PC-3 (cell line): Measurements from ENCODE around the gene TTC33. TPM values are rescaled to one million over a fixed set of nuclear protein-coding genes. Genes with fewer than 3 reads are reported as not detected.

Source experiments
- ATAC-seq: fragments of 200-7000 bp; cut with Tn5 transposase; 2 replicates; pipeline ENCODE4 v1.9.1; 2020; ENCODE audit warnings: mild to moderate bottlenecking, moderate library complexity
- BruUV-seq: library from RNA; stranded (reverse); fragments of 400-500 nt; replicated peaks from 2 replicates; lab custom pipeline; 2021; lab: Mats Ljungman, UMichigan
- CTCF ChIA-PET: fragments of 300-600 bp; sonication (Branson Sonifier 250); formaldehyde crosslinking; loops from one replicate; lab custom pipeline; 2022; ENCODE audit warnings: antibody characterized with exemption; lab: Charles Lee
- POLR2A ChIA-PET: fragments of 300-600 bp; sonication (Branson Sonifier 250); formaldehyde crosslinking; loops from one replicate; lab custom pipeline; 2022; ENCODE audit warnings: antibody characterized with exemption; ENCODE audit not compliant: unreplicated experiment; lab: Charles Lee
- DNase-seq: peaks from one replicate; pipeline ENCODE4 v3.0.0-alpha.2; 2015
- H2AFZ ChIP-seq: fragments of 300-600 bp; sonication (generic); 2 replicates; pipeline ENCODE4 v1.6.0; 2016; ENCODE audit warnings: antibody characterized with exemption, low read length
- H3F3A ChIP-seq: fragments of 300-600 bp; sonication (generic); one replicate; pipeline ENCODE4 v1.6.0; 2017; ENCODE audit warnings: antibody characterized with exemption, low read length, control low read depth, mild to moderate bottlenecking; ENCODE audit not compliant: unreplicated experiment
- H3K27ac ChIP-seq: fragments of 300-600 bp; sonication (generic); 2 replicates; pipeline ENCODE4 v1.5.1; 2016; ENCODE audit warnings: mild to moderate bottlenecking, low read length
- H3K27me3 ChIP-seq: fragments of 300-600 bp; sonication (generic); 2 replicates; pipeline ENCODE4 v1.6.1; 2016; ENCODE audit warnings: low read length, mixed read lengths
- H3K36me3 ChIP-seq: fragments of 300-600 bp; sonication (generic); 2 replicates; pipeline ENCODE4 v1.6.1; 2016; ENCODE audit warnings: low read depth, mixed run types, low read length, mixed read lengths
- H3K4me1 ChIP-seq: fragments of 300-600 bp; sonication (generic); 2 replicates; pipeline ENCODE4 v1.5.1; 2016; ENCODE audit warnings: low read length; ENCODE audit not compliant: insufficient read depth
- H3K4me2 ChIP-seq: fragments of 300-600 bp; sonication (generic); 2 replicates; pipeline ENCODE4 v1.6.0; 2016; ENCODE audit warnings: low read length
- H3K4me3 ChIP-seq: fragments of 300-600 bp; sonication (generic); 2 replicates; pipeline ENCODE4 v1.5.1; 2016; ENCODE audit warnings: mild to moderate bottlenecking, low read length, mixed read lengths
- H3K79me2 ChIP-seq: fragments of 300-600 bp; sonication (generic); 2 replicates; pipeline ENCODE4 v1.6.1; 2017; ENCODE audit warnings: low read length, mixed read lengths
- H3K9ac ChIP-seq: fragments of 300-600 bp; sonication (generic); 2 replicates; pipeline ENCODE4 v1.6.0; 2016; ENCODE audit warnings: mild to moderate bottlenecking, low read length
- H3K9me2 ChIP-seq: fragments of 300-600 bp; sonication (generic); replicated peaks from 2 replicates; pipeline ENCODE4 v1.6.1; 2016; ENCODE audit warnings: mixed run types, low read length, mixed read lengths
- H3K9me3 ChIP-seq: fragments of 300-600 bp; sonication (generic); 2 replicates; pipeline ENCODE4 v1.6.1; 2016; ENCODE audit warnings: low read length, mixed read lengths
- H4K20me1 ChIP-seq: fragments of 300-600 bp; sonication (generic); 2 replicates; pipeline ENCODE4 v1.6.1; 2016; ENCODE audit warnings: low read length, mixed read lengths
- CTCF ChIP-seq: fragments of 300-600 bp; sonication (generic); conservative IDR thresholded peaks from 2 replicates; pipeline ENCODE4 v1.5.1; 2017; ENCODE audit warnings: antibody characterized with exemption, low read depth, mild to moderate bottlenecking, low read length
- EZH2 ChIP-seq: fragments of 300-600 bp; sonication (generic); IDR thresholded peaks from one replicate; pipeline ENCODE4 v1.6.1; 2017; ENCODE audit warnings: antibody characterized with exemption, mild to moderate bottlenecking, low read length; ENCODE audit not compliant: unreplicated experiment
- EZH2phosphoT487 ChIP-seq: fragments of 300-600 bp; sonication (generic); IDR thresholded peaks from 2 replicates; pipeline ENCODE4 v1.6.1; 2018; ENCODE audit warnings: mild to moderate bottlenecking, antibody characterized with exemption, low read length, borderline replicate concordance
- intact Hi-C: fragments of 100-400 bp; cut with micrococcal nuclease; formaldehyde crosslinking; loops from 2 replicates; pipeline ENCODE4 v1.9.0; 2023
- total RNA-seq: library from RNA; depleted of rRNA; stranded (reverse); fragments of >200 nt; gene quantifications from 2 replicates; pipeline ENCODE4 v1.2.3, GENCODE V29; 2014; rRNA removed

The TTC33 gene
- total RNA-seq, 1 experiment from 2014 or later = 9.0 TPM

GRCh38 chr5:40465416-40465815 is 290.3 kb downstream of the TTC33 start:
- BruUV-seq = no TSS peak
- CTCF ChIA-PET = no interaction called here
- Histone ChIP-seq H3K4me1 (peaks cover 14% of the 10 kb centered on the region), H3K27ac (no peak overlapping the region), H4K20me1 (no peaks in the 10 kb centered on the region), H2AFZ (no peak overlapping the region), H3K79me2 (no peaks in the 10 kb centered on the region), H3K9me3 (no peaks in the 10 kb centered on the region), H3K9me2 (no peaks in the 10 kb centered on the region), H3K4me2 (no peak overlapping the region), H3K27me3 (no peaks in the 10 kb centered on the region), H3K36me3 (no peaks in the 10 kb centered on the region), H3K4me3 (no peak overlapping the region), H3F3A (no peaks in the 10 kb centered on the region), H3K9ac (no peak overlapping the region)
- POLR2A ChIA-PET = interaction anchor here (0.6 kb wide), 1 partner anchor 215 kb away, joined by 3 read pairs; no protein-coding TSS in a partner anchor
- DNase-seq (no peak), ATAC-seq (no peak)
- intact Hi-C loops = no loop called here
- TF ChIP-seq CTCF = no peak
- TF ChIP-seq EZH2 = no peak
- no peak for TF ChIP-seq EZH2phosphoT487

- POLR2A ChIA-PET = interaction anchor here (0.6 to 0.8 kb wide), 4 partner anchors 54 to 894 kb away, joined by 3 to 6 read pairs (median 3); no protein-coding TSS in a partner anchor
- peak overlapping the region; percentile 65 for H3K4me2 ChIP-seq
- no peak overlapping the region for H3K4me3 ChIP-seq
- H3K9me3 ChIP-seq = no peaks in the 10 kb centered on the region
- no peak overlapping the region for H3K9ac ChIP-seq
- peaks cover 14% of the 10 kb centered on the region for H3K4me1 ChIP-seq
- TF ChIP-seq CTCF = no peak
- no peak for TF ChIP-seq EZH2phosphoT487
- TF ChIP-seq EZH2 = no peak
- H3F3A ChIP-seq = no peaks in the 10 kb centered on the region
- H4K20me1 ChIP-seq = no peaks in the 10 kb centered on the region
- no peak overlapping the region for H3K27ac ChIP-seq
- no peaks in the 10 kb centered on the region for H3K27me3 ChIP-seq
- H3K9me2 ChIP-seq = no peaks in the 10 kb centered on the region
- BruUV-seq = no TSS peak
- CTCF ChIA-PET = interaction anchor here (0.9 kb wide), 1 partner anchor 12 kb away, joined by 3 read pairs; no protein-coding TSS in a partner anchor
- ATAC-seq (peak; percentile 91), DNase-seq (peak; percentile 78)
- H3K79me2 ChIP-seq = no peaks in the 10 kb centered on the region
- no peak overlapping the region for H2AFZ ChIP-seq
- no peaks in the 10 kb centered on the region for H3K36me3 ChIP-seq
- intact Hi-C loops = no loop called here
Measured at GRCh38 chr5:40464511-40464910, 291.2 kb downstream of the TTC33 start.

Other genes starting within 250 kb of the TTC33 start
- gene PTGER4, start 76.0 kb downstream of the TTC33 start, total RNA-seq = 48.5 and 49.5 TPM in 2 replicates
- 84.5 and 86.0 TPM in 2 replicates for gene PRKAA1, start 42.4 kb upstream of the TTC33 start, total RNA-seq
- gene RPL37, start 79.3 kb upstream of the TTC33 start, total RNA-seq = 2,333 and 2,823 TPM in 2 replicates
- gene CARD6, start 85.4 kb upstream of the TTC33 start, total RNA-seq = 1.3 and 2.4 TPM in 2 replicates
- not detected in 2 replicates for gene C7, start 153.5 kb upstream of the TTC33 start, total RNA-seq